Breast epithelium (tissue), 3 donors: Measurements from ENCODE around the gene PLCB4.

Experiments
- CTCF ChIP-seq, 3 donors: fragments of 450-650 bp; IDR thresholded peaks; one replicate each; pipeline ENCODE4 v1.5.1; 2016 to 2017; ENCODE audit warnings: antibody characterized with exemption in 3 of 3, mild to moderate bottlenecking in 3 of 3, moderate library complexity in 3 of 3
- POLR2A ChIP-seq: fragments of 450-650 bp; IDR thresholded peaks from one replicate; pipeline ENCODE4 v1.6.1; 2016; ENCODE audit warnings: antibody characterized with exemption, mild to moderate bottlenecking, moderate library complexity
- POLR2AphosphoS5 ChIP-seq, 3 donors: sonication (generic); formaldehyde crosslinking; IDR thresholded peaks; one replicate each; pipeline ENCODE4 v1.6.1; 2017; ENCODE audit warnings: antibody characterized with exemption in 3 of 3

DNA sequence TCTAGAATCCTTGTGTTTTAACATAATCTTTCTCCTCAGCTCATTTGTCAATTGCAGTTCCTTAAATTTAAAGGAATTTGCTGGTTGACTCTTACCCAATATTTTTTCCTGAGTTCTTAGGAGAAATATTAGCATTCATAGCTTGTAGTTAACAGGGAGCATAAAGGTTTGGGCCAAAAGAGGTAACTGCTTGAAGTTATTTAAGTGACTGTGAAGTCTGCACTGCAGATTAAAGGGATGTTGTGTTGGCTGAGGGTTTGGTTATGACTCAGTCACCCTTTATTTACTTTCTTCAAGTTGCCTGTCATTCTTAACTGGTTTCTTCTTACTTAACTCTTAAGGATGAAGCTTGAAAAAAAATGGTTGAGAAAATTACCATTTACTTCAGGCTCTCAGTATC, 225.2 kb downstream of the PLCB4 start:
- TF ChIP-seq CTCF (IDR thresholded peaks at IDR 0.05) = no peak
- TF ChIP-seq POLR2A = no peak
- no peak for TF ChIP-seq POLR2AphosphoS5 (IDR thresholded peaks at IDR 0.05)
